H1 (cell line): ENCODE measurements around the gene CEP85L. TPM values are rescaled to one million over a fixed set of nuclear protein-coding genes. Genes with fewer than 3 reads are reported as not detected.

ENCODE experiments used
- ATF3 ChIP-seq: IDR thresholded peaks from 2 replicates; pipeline ENCODE4 v1.6.1; 2011; ENCODE audit warnings: low read depth, mild to moderate bottlenecking, low read length; ENCODE audit not compliant: insufficient read depth
- RBBP5 ChIP-seq: IDR thresholded peaks from 2 replicates; pipeline ENCODE4 v1.7.1; 2012; ENCODE audit warnings: low read depth, mild to moderate bottlenecking, inconsistent platforms, low read length, moderate library complexity, borderline replicate concordance
- SP1 ChIP-seq: IDR thresholded peaks from 2 replicates; pipeline ENCODE4 v1.6.1; 2011; ENCODE audit warnings: low read depth, low read length
- polyA plus RNA-seq, 7 experiments: library from polyadenylated mRNA; depleted of rRNA in 3 of 7; stranded (reverse) in 5 of 7; unstranded in 2 of 7; fragments of >200 nt in 5 of 7; fragments of 200-250 nt in 2 of 7; gene quantifications; 1 replicate in 5 of 7; 2 replicates in 1 of 7; 4 replicates in 1 of 7; pipeline versions ENCODE4 v1.2.1 to v1.2.3, GENCODE V29; 2011 to 2013; ENCODE audit warnings: missing spikeins in 2 of 7, mixed read lengths in 2 of 7
- total RNA-seq: library from RNA; stranded (reverse); fragmentation: NEBNext Ultra II Directional; extraction: Animal tissue kit (Norgen Biotek cat#: 25700); gene quantifications from 2 replicates; pipeline ENCODE4 v1.2.1, GENCODE V29; 2021

Gene CEP85L
- total and polyA plus RNA-seq, 2 of the 8 experiments (the other 6 are each of a cell fraction or from before 2014, with no cell fraction given): 3.2 to 27.6 TPM

GRCh38 chr6:118530942-118531341 lies 120.4 kb downstream of the CEP85L start (continued):
- TF ChIP-seq RBBP5: no peak
- TF ChIP-seq SP1: no peak
- TF ChIP-seq ATF3: no peak
